22Rv1 (cell line): ENCODE measurements around the gene GIMAP6.

ENCODE experiments used
- CTCF ChIP-seq: fragments of 450-650 bp; IDR thresholded peaks from 2 replicates; pipeline ENCODE4 v1.5.1; 2017; ENCODE audit warnings: mild to moderate bottlenecking
- ZFX ChIP-seq: fragments of 450-650 bp; IDR thresholded peaks from 2 replicates; pipeline ENCODE4 v1.6.1; 2017; ENCODE audit warnings: antibody characterized with exemption, borderline replicate concordance

GRCh38 chr7:150666412-150666811 is 34.2 kb upstream of the GIMAP6 start:
- no peak for TF ChIP-seq CTCF
- TF ChIP-seq ZFX = no peak
